ENCODE measurements around the gene CTIF.

The CTIF gene

GRCh38 chr18:48683661-48684060 lies 144.8 kb downstream of the CTIF start:
- Histone ChIP-seq H3K4me3 (ENCODE audit: low read length) (no peak overlapping the region), H3K79me2 (ENCODE audit: low read length) (no peaks in the 10 kb centered on the region), H3F3A (ENCODE audit: insufficient read depth, low read length) (no peaks in the 10 kb centered on the region), H3K9me2 (replicated peaks; ENCODE audit: insufficient read depth, low read length) (no peaks in the 10 kb centered on the region), H4K20me1 (ENCODE audit: insufficient read depth, low read length) (no peaks in the 10 kb centered on the region), H3K27me3 (replicated peaks; ENCODE audit: insufficient read depth, low read length) (no peaks in the 10 kb centered on the region), H2AFZ (ENCODE audit: low read length) (no peak overlapping the region), H3K27ac (ENCODE audit: low read length) (no peak overlapping the region), H3K9ac (ENCODE audit: low read length) (no peak overlapping the region), H3K4me2 (ENCODE audit: low read depth, low read length) (no peak overlapping the region), H3K9me3 (replicated peaks; ENCODE audit: insufficient read depth, low read length) (no peaks in the 10 kb centered on the region), H3K4me1 (ENCODE audit: low read length) (no peaks in the 10 kb centered on the region), H3K36me3 (replicated peaks; ENCODE audit: insufficient read depth, low read length) (no peaks in the 10 kb centered on the region)
- no peak for TF ChIP-seq EZH2phosphoT487 (IDR thresholded peaks at IDR 0.05; ENCODE audit: low read length)
- no peak for TF ChIP-seq CTCF (IDR thresholded peaks at IDR 0.05; ENCODE audit: low read length)
- no peak for TF ChIP-seq EZH2 (optimal IDR thresholded peaks at IDR 0.05; ENCODE audit: low read depth, low read length)
- DNase-seq: no peak

- Histone ChIP-seq H3K36me3 (replicated peaks; ENCODE audit: insufficient read depth, low read length) (no peaks in the 10 kb centered on the region), H3K27ac (ENCODE audit: low read length) (no peak overlapping the region), H4K20me1 (ENCODE audit: insufficient read depth, low read length) (no peaks in the 10 kb centered on the region), H3K27me3 (replicated peaks; ENCODE audit: insufficient read depth, low read length) (no peaks in the 10 kb centered on the region), H2AFZ (ENCODE audit: low read length) (no peak overlapping the region), H3K9ac (ENCODE audit: low read length) (no peak overlapping the region), H3K9me3 (replicated peaks; ENCODE audit: insufficient read depth, low read length) (no peaks in the 10 kb centered on the region), H3K4me2 (ENCODE audit: low read depth, low read length) (no peak overlapping the region), H3K4me1 (ENCODE audit: low read length) (no peaks in the 10 kb centered on the region), H3F3A (ENCODE audit: insufficient read depth, low read length) (no peaks in the 10 kb centered on the region), H3K9me2 (replicated peaks; ENCODE audit: insufficient read depth, low read length) (no peaks in the 10 kb centered on the region), H3K4me3 (ENCODE audit: low read length) (no peak overlapping the region), H3K79me2 (ENCODE audit: low read length) (no peaks in the 10 kb centered on the region)
- DNase-seq: no peak
- TF ChIP-seq CTCF (IDR thresholded peaks at IDR 0.05; ENCODE audit: low read length) (no peak), EZH2 (optimal IDR thresholded peaks at IDR 0.05; ENCODE audit: low read depth, low read length) (no peak), EZH2phosphoT487 (IDR thresholded peaks at IDR 0.05; ENCODE audit: low read length) (no peak)
Observed at GRCh38 chr18:48687346-48688042, 148.7 kb downstream of the CTIF start.

GRCh38 chr18:48688961-48689360 lies 150.1 kb downstream of the CTIF start:
- no peak for TF ChIP-seq EZH2phosphoT487 (IDR thresholded peaks at IDR 0.05; ENCODE audit: low read length)
- no peak for TF ChIP-seq EZH2 (optimal IDR thresholded peaks at IDR 0.05; ENCODE audit: low read depth, low read length)
- TF ChIP-seq CTCF (IDR thresholded peaks at IDR 0.05; ENCODE audit: low read length): no peak
- Histone ChIP-seq H3K9me3 (replicated peaks; ENCODE audit: insufficient read depth, low read length) (no peaks in the 10 kb centered on the region), H2AFZ (ENCODE audit: low read length) (no peak overlapping the region), H3K9ac (ENCODE audit: low read length) (no peak overlapping the region), H3K4me3 (ENCODE audit: low read length) (no peak overlapping the region), H3K4me2 (ENCODE audit: low read depth, low read length) (no peak overlapping the region), H3K9me2 (replicated peaks; ENCODE audit: insufficient read depth, low read length) (no peaks in the 10 kb centered on the region), H3K27ac (ENCODE audit: low read length) (no peak overlapping the region), H3K36me3 (replicated peaks; ENCODE audit: insufficient read depth, low read length) (no peaks in the 10 kb centered on the region), H3K4me1 (ENCODE audit: low read length) (no peaks in the 10 kb centered on the region), H4K20me1 (ENCODE audit: insufficient read depth, low read length) (no peaks in the 10 kb centered on the region), H3K79me2 (ENCODE audit: low read length) (no peaks in the 10 kb centered on the region), H3F3A (ENCODE audit: insufficient read depth, low read length) (no peaks in the 10 kb centered on the region), H3K27me3 (replicated peaks; ENCODE audit: insufficient read depth, low read length) (no peaks in the 10 kb centered on the region)
- no peak for DNase-seq

All from MM.1S (cell line).